DMS153 (cell line): ENCODE results near the gene TAF8.
A peak's percentile ranks its signal among the peaks of the same experiment; 100 is the strongest.

Source experiments
- DNase-seq: peaks from one replicate; lab custom pipeline; 2025; lab: John Stamatoyannopoulos, UW

The TAF8 gene

GRCh38 chr6:42051268-42051653, 937 bp downstream of the TAF8 start:
- DNase-seq: no peak

GRCh38 chr6:42053601-42054000, 3.3 kb downstream of the TAF8 start:
- no peak for DNase-seq

GRCh38 chr6:42059743-42060142, 9.4 kb downstream of the TAF8 start:
- no peak for DNase-seq

- no peak for DNase-seq
Observed at GRCh38 chr6:42066156-42066675, 15.9 kb downstream of the TAF8 start.

- DNase-seq: no peak
Observed at GRCh38 chr6:42068173-42068572, 17.8 kb downstream of the TAF8 start.

GRCh38 chr6:42068872-42069522, 18.7 kb downstream of the TAF8 start:
- DNase-seq: no peak

GRCh38 chr6:42071881-42072583, 21.7 kb downstream of the TAF8 start:
- no peak for DNase-seq

- DNase-seq: no peak
Observed at GRCh38 chr6:42073287-42073686, 23.0 kb downstream of the TAF8 start.

- DNase-seq: peak; percentile 41
Observed at GRCh38 chr6:42075159-42075838, 25.0 kb downstream of the TAF8 start.

GRCh38 chr6:42078386-42078785, 28.1 kb downstream of the TAF8 start:
- DNase-seq: no peak

GRCh38 chr6:42079941-42080464, 29.7 kb downstream of the TAF8 start:
- DNase-seq: no peak

GRCh38 chr6:42083530-42083929, 33.2 kb downstream of the TAF8 start:
- no peak for DNase-seq

GRCh38 chr6:42084889-42085288, 34.6 kb downstream of the TAF8 start:
- no peak for DNase-seq

GRCh38 chr6:42086046-42087035, 36.0 kb downstream of the TAF8 start:
- no peak for DNase-seq

GRCh38 chr6:42088101-42088591, 37.8 kb downstream of the TAF8 start:
- DNase-seq: no peak

GRCh38 chr6:42090819-42091717, 40.7 kb downstream of the TAF8 start:
- DNase-seq: no peak

GRCh38 chr6:42091718-42092023, 41.3 kb downstream of the TAF8 start:
- DNase-seq: no peak

GRCh38 chr6:42093582-42094329, 43.4 kb downstream of the TAF8 start:
- no peak for DNase-seq

GRCh38 chr6:42095094-42095493, 44.8 kb downstream of the TAF8 start:
- no peak for DNase-seq
